ENCODE data around the gene KCNMA1. TPM values are rescaled to one million over a fixed set of nuclear protein-coding genes. Genes with fewer than 3 reads are reported as not detected.
"Not testable (repeated sequence)": the region's sequence is repeated elsewhere in the genome, so short reads cannot be mapped to it uniquely, and the experiment has no call there.

The KCNMA1 gene
- total and polyA plus RNA-seq, 4 experiments from 2014 or later = 0.26 TPM; not detected in 3

DNA sequence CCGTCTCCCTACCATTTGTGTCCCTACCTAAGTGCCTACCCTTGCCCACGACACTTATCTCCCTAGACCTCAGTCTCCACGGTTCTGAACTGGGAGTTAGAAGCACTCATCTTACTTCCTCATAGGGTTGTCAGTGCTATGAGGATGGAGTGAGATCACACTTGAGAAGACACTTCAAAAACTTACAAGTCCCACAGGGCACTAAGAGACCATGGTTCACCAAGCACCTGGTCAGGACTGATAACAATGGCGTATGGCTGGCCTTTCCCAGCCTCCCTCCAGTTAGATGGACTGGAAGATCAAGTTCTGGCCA, 43.2 kb downstream of the KCNMA1 start:
- peaks cover 0 to 2% (median 0%) of the 10 kb centered on the region in 8 donors for H3K9me3 Mint-ChIP-seq
- no peaks in the 10 kb centered on the region for H3K36me3 ChIP-seq (ENCODE audit: insufficient read depth, low read length)
- H3K27me3 Mint-ChIP-seq = peaks cover 3 to 4% of the 10 kb centered on the region in 2 donors
- H3K27me3 ChIP-seq (ENCODE audit: insufficient read depth, low read length) = no peaks in the 10 kb centered on the region
- H3K27ac Mint-ChIP-seq = no peak overlapping the region
- no peaks in the 10 kb centered on the region for H3K4me1 ChIP-seq (ENCODE audit: insufficient read depth, low read length)
- H3K27ac ChIP-seq (ENCODE audit: low read depth, low read length) = no peak overlapping the region
- H3K36me3 Mint-ChIP-seq = no peaks in the 10 kb centered on the region
- H3K9me3 ChIP-seq (ENCODE audit: control insufficient read depth in 1 of 2, low read length in 2 of 2) = no peaks in the 10 kb centered on the region
- POLR2A ChIA-PET (ENCODE audit: partially characterized antibody) = no interaction called here
- H3K4me1 Mint-ChIP-seq = no peaks in the 10 kb centered on the region
- CTCF ChIA-PET (ENCODE audit: partially characterized antibody) = no interaction called here
- no peak for DNase-seq
- no peak overlapping the region for H3K4me3 ChIP-seq (ENCODE audit: low read length in 2 of 2)
- intact Hi-C loops (cut with micrococcal nuclease) = no loop called here
- H3K4me3 Mint-ChIP-seq = no peak overlapping the region

DNA sequence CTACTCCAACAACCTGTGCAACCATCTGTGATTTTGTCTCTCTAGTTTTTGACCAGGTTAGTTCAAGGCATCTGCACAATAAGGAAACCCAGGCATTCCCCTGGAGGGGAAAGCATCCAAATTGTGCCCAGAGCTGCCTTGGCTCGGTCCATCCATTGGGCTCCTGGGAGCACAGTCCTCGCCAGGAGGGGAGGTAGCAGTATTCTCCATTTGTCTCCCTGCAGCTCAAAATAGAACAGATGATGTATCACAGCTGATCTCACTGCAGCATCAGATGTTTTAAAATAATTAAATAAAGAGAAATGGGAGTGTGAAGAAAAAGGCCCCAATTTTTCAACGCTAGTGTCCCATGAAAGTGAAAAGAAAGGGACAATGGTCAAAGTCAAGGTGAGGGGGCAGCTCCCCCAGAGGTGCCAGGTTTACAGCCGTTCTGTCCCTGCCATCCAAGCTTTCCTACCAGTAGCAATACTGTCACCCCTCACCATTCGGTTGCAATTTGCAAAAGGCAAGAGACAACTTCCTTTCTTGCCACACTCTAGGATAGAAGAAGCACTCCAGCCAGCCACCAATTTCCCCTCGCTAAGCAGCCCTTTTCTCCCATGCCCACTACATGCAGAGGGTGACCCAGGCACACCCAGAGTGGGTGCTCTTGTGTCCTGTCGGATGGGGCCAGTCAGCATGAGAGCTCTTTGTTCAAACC, 43.7 kb downstream of the KCNMA1 start:
- no peak overlapping the region for H3K4me3 Mint-ChIP-seq
- DNase-seq = no peak
- no peak overlapping the region for H3K4me3 ChIP-seq (ENCODE audit: low read length in 2 of 2)
- no peak overlapping the region for H3K27ac ChIP-seq (ENCODE audit: low read depth, low read length)
- no peaks in the 10 kb centered on the region for H3K9me3 ChIP-seq (ENCODE audit: control insufficient read depth in 1 of 2, low read length in 2 of 2)
- H3K9me3 Mint-ChIP-seq = peaks cover 0 to 2% (median 0%) of the 10 kb centered on the region in 8 donors
- POLR2A ChIA-PET (ENCODE audit: partially characterized antibody) = no interaction called here
- H3K27me3 Mint-ChIP-seq = peaks cover 3 to 4% of the 10 kb centered on the region in 2 donors
- no peaks in the 10 kb centered on the region for H3K4me1 Mint-ChIP-seq
- H3K4me1 ChIP-seq (ENCODE audit: insufficient read depth, low read length) = no peaks in the 10 kb centered on the region
- H3K36me3 ChIP-seq (ENCODE audit: insufficient read depth, low read length) = no peaks in the 10 kb centered on the region
- H3K36me3 Mint-ChIP-seq = no peaks in the 10 kb centered on the region
- CTCF ChIA-PET (ENCODE audit: partially characterized antibody) = no interaction called here
- no peak overlapping the region for H3K27ac Mint-ChIP-seq
- intact Hi-C loops (cut with micrococcal nuclease) = no loop called here
- H3K27me3 ChIP-seq (ENCODE audit: insufficient read depth, low read length) = no peaks in the 10 kb centered on the region

- Mint-ChIP-seq H3K36me3 (no peaks in the 10 kb centered on the region), H3K4me3 (no peak overlapping the region), H3K27ac (no peak overlapping the region), H3K4me1 (no peaks in the 10 kb centered on the region), H3K9me3 (peaks cover 0 to 2% (median 0%) of the 10 kb centered on the region in 8 donors), H3K27me3 (peaks cover 2 to 4% of the 10 kb centered on the region in 2 donors)
- intact Hi-C loops (cut with micrococcal nuclease) = no loop called here
- ChIA-PET CTCF (ENCODE audit: partially characterized antibody) (no interaction called here), POLR2A (ENCODE audit: partially characterized antibody) (no interaction called here)
- Histone ChIP-seq H3K4me1 (ENCODE audit: insufficient read depth, low read length) (no peaks in the 10 kb centered on the region), H3K4me3 (ENCODE audit: low read length in 2 of 2) (no peak overlapping the region), H3K27ac (ENCODE audit: low read depth, low read length) (no peak overlapping the region), H3K27me3 (ENCODE audit: insufficient read depth, low read length) (no peaks in the 10 kb centered on the region), H3K9me3 (ENCODE audit: control insufficient read depth in 1 of 2, low read length in 2 of 2) (no peaks in the 10 kb centered on the region), H3K36me3 (ENCODE audit: insufficient read depth, low read length) (no peaks in the 10 kb centered on the region)
- no peak for DNase-seq
Observed at GRCh38 chr10:77592946-77593636, 44.5 kb downstream of the KCNMA1 start.

GRCh38 chr10:77592510-77592909, 45.1 kb downstream of the KCNMA1 start:
- no peaks in the 10 kb centered on the region for H3K27me3 ChIP-seq (ENCODE audit: insufficient read depth, low read length)
- H3K9me3 ChIP-seq (ENCODE audit: control insufficient read depth in 1 of 2, low read length in 2 of 2) = no peaks in the 10 kb centered on the region
- ChIA-PET POLR2A (ENCODE audit: partially characterized antibody) (no interaction called here), CTCF (ENCODE audit: partially characterized antibody) (no interaction called here)
- H3K4me3 ChIP-seq (ENCODE audit: low read length in 2 of 2) = no peak overlapping the region
- no peak for DNase-seq
- intact Hi-C loops (cut with micrococcal nuclease) = no loop called here
- H3K36me3 Mint-ChIP-seq = no peaks in the 10 kb centered on the region
- H3K27ac ChIP-seq (ENCODE audit: low read depth, low read length) = no peak overlapping the region
- H3K4me3 Mint-ChIP-seq = no peak overlapping the region
- no peak overlapping the region for H3K27ac Mint-ChIP-seq
- H3K4me1 Mint-ChIP-seq = no peaks in the 10 kb centered on the region
- no peaks in the 10 kb centered on the region for H3K36me3 ChIP-seq (ENCODE audit: insufficient read depth, low read length)
- H3K27me3 Mint-ChIP-seq = peaks cover 2 to 4% of the 10 kb centered on the region in 2 donors
- H3K4me1 ChIP-seq (ENCODE audit: insufficient read depth, low read length) = no peaks in the 10 kb centered on the region
- H3K9me3 Mint-ChIP-seq = peaks cover 0 to under 1% (median 0%) of the 10 kb centered on the region in 8 donors

- no peaks in the 10 kb centered on the region for H3K36me3 Mint-ChIP-seq
- Histone ChIP-seq H3K27me3 (ENCODE audit: insufficient read depth, low read length) (no peaks in the 10 kb centered on the region), H3K36me3 (ENCODE audit: insufficient read depth, low read length) (no peaks in the 10 kb centered on the region), H3K4me1 (ENCODE audit: insufficient read depth, low read length) (no peaks in the 10 kb centered on the region), H3K4me3 (ENCODE audit: low read length in 2 of 2) (no peak overlapping the region), H3K9me3 (ENCODE audit: control insufficient read depth in 1 of 2, low read length in 2 of 2) (no peaks in the 10 kb centered on the region), H3K27ac (ENCODE audit: low read depth, low read length) (no peak overlapping the region)
- no peak overlapping the region for H3K4me3 Mint-ChIP-seq
- H3K9me3 Mint-ChIP-seq = no peaks in the 10 kb centered on the region
- ChIA-PET POLR2A (ENCODE audit: partially characterized antibody) (no interaction called here), CTCF (ENCODE audit: partially characterized antibody) (no interaction called here)
- DNase-seq = no peak
- no peak overlapping the region for H3K27ac Mint-ChIP-seq
- no peaks in the 10 kb centered on the region for H3K4me1 Mint-ChIP-seq
- H3K27me3 Mint-ChIP-seq = peaks cover 2 to 4% of the 10 kb centered on the region in 2 donors
- intact Hi-C loops (cut with micrococcal nuclease) = no loop called here
Observed at GRCh38 chr10:77591238-77591880, 46.2 kb downstream of the KCNMA1 start.

DNA sequence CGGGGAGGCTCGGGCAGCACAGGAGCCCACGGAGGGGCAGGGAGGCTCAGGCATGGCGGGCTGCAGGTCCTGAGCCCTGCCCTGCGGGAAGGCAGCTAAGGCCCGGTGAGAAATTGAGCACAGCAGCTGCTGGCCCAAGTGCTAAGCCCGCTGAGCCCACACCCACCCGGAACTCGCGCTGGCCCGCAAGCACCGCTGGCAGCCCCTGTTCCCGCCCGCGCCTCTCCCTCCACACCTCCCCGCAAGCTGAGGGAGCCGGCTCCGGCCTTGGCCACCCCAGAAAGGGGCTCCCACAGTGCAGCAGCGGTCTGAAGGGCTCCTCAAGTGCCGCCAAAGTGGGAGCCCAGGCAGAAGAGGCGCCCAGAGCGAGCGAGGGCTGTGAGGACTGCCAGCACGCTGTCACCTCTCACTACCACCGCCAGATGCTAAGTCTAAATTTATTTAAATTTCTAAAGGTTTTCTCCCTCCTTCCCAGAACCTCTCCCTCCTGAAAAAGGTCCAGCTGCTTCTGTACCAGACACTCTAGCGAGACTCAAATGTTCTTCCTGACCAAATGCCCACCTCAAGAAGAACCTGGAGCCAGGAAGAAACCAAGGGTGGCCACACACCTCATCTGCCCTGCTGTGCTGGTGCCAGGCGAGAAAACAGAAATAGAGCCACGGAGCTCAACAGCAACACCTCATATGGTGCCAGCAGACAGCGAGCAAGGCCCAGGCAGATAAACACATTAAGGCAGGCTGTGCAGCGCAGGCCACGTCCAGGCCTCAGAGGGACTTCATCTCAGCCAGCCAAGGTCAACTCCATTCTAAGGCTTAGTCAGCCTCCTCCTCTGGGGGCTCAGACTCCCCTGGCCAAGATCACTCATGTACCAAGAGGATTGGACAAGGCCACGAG, 47.0 kb downstream of the KCNMA1 start:
- DNase-seq = no peak
- ChIA-PET POLR2A (ENCODE audit: partially characterized antibody) (no interaction called here), CTCF (ENCODE audit: partially characterized antibody) (no interaction called here)
- Histone ChIP-seq H3K4me1 (ENCODE audit: insufficient read depth, low read length) (no peaks in the 10 kb centered on the region), H3K9me3 (ENCODE audit: control insufficient read depth in 1 of 2, low read length in 2 of 2) (no peaks in the 10 kb centered on the region), H3K36me3 (ENCODE audit: insufficient read depth, low read length) (no peaks in the 10 kb centered on the region), H3K27ac (ENCODE audit: low read depth, low read length) (no peak overlapping the region), H3K27me3 (ENCODE audit: insufficient read depth, low read length) (no peaks in the 10 kb centered on the region), H3K4me3 (ENCODE audit: low read length in 2 of 2) (no peak overlapping the region)
- H3K27ac Mint-ChIP-seq = no peak overlapping the region
- intact Hi-C loops (cut with micrococcal nuclease) = no loop called here
- peaks cover 3 to 4% of the 10 kb centered on the region in 2 donors for H3K27me3 Mint-ChIP-seq
- no peaks in the 10 kb centered on the region for H3K9me3 Mint-ChIP-seq
- no peaks in the 10 kb centered on the region for H3K4me1 Mint-ChIP-seq
- H3K36me3 Mint-ChIP-seq = no peaks in the 10 kb centered on the region
- H3K4me3 Mint-ChIP-seq = no peak overlapping the region

GRCh38 chr10:77589703-77590102, 47.9 kb downstream of the KCNMA1 start:
- H3K27me3 Mint-ChIP-seq; H3K4me1 ChIP-seq (ENCODE audit: insufficient read depth, low read length); POLR2A ChIA-PET (ENCODE audit: partially characterized antibody); CTCF ChIA-PET (ENCODE audit: partially characterized antibody); intact Hi-C loops (cut with micrococcal nuclease); H3K36me3 ChIP-seq (ENCODE audit: insufficient read depth, low read length); H3K9me3 Mint-ChIP-seq; DNase-seq; H3K27ac ChIP-seq (ENCODE audit: low read depth, low read length); H3K27me3 ChIP-seq (ENCODE audit: insufficient read depth, low read length); H3K4me3 ChIP-seq (ENCODE audit: low read length in 2 of 2); H3K9me3 ChIP-seq (ENCODE audit: control insufficient read depth in 1 of 2, low read length in 2 of 2); H3K4me3 Mint-ChIP-seq; H3K4me1 Mint-ChIP-seq; H3K27ac Mint-ChIP-seq; H3K36me3 Mint-ChIP-seq: not testable (repeated sequence)

Measured in CD4-positive, alpha-beta memory T cell (primary cell).